K562 (cell line): ENCODE results near the gene ZNF831. TPM values are rescaled to one million over a fixed set of nuclear protein-coding genes. Genes with fewer than 3 reads are reported as not detected.

Experiments
- ATAC-seq: fragments of 200-7000 bp; cut with Tn5 transposase; 3 replicates; pipeline ENCODE4 v1.9.1; 2020; ENCODE audit warnings: moderate library complexity
- BruUV-seq: library from RNA; stranded (reverse); fragments of 400-500 nt; replicated peaks from 2 replicates; lab custom pipeline; 2021; lab: Mats Ljungman, UMichigan
- CTCF ChIA-PET: fragments of 300-600 bp; formaldehyde crosslinking; extraction: SDS; loops from one replicate; lab custom pipeline; 2021; ENCODE audit warnings: low intra/inter-chr PET ratio; lab: Yijun Ruan, JAX
- POLR2A ChIA-PET: fragments of 300-600, 350-650 bp; sonication (Branson Sonifier 250); formaldehyde crosslinking; extraction: SDS; loops from one replicate; lab custom pipeline; 2021; ENCODE audit warnings: antibody characterized with exemption, inconsistent platforms; lab: Yijun Ruan, JAX
- DNase-seq, 4 experiments: peaks; one replicate each; pipeline versions ENCODE4 v3.0.0 to v3.0.0-alpha.2; 2011 to 2018; ENCODE audit warnings: low spot score in 3 of 4, mixed read lengths in 3 of 4; ENCODE audit errors: extremely low read depth in 1 of 4
- FAIRE-seq: peaks from 2 replicates; lab custom pipeline; 2011; peaks lifted over from hg19 to GRCh38; lab: Jason Lieb, UNC
- H2AFZ ChIP-seq: 2 replicates; pipeline ENCODE4 v1.6.0; 2011; ENCODE audit warnings: low read depth, low read length, control low read depth, inconsistent platforms
- H3K27ac ChIP-seq: fragments of 200-600 bp; 3 replicates; pipeline ENCODE4 v1.8.0; 2011; ENCODE audit warnings: low read depth, mild to moderate bottlenecking, control low read depth, inconsistent platforms, low read length, moderate library complexity, mixed read lengths; ENCODE audit errors: extremely low read depth
- H3K27me3 ChIP-seq, 2 experiments: fragments of 300-600 bp in 1 of 2; 2 replicates in 1 of 2; 3 replicates in 1 of 2; pipeline versions ENCODE4 v1.6.0 to v1.8.0; 2011; ENCODE audit warnings: inconsistent platforms in 2 of 2, low read length in 2 of 2, mild to moderate bottlenecking in 1 of 2, mixed read lengths in 1 of 2, moderate library complexity in 1 of 2; ENCODE audit not compliant: control insufficient read depth in 2 of 2, insufficient read depth in 2 of 2
- H3K36me3 ChIP-seq: fragments of 300-600 bp; 3 replicates; pipeline ENCODE4 v1.8.0; 2011; ENCODE audit warnings: mild to moderate bottlenecking, low read length, inconsistent platforms; ENCODE audit not compliant: control insufficient read depth, insufficient read depth
- H3K4me1 ChIP-seq, 2 experiments: fragments of 200-600 bp in 1 of 2; replicated peaks in 1 of 2; 2 replicates in 1 of 2; 3 replicates in 1 of 2; pipeline versions ENCODE4 v1.5.1 to v1.8.0; 2011; ENCODE audit warnings: inconsistent platforms in 2 of 2, low read length in 2 of 2, mild to moderate bottlenecking in 1 of 2, mixed read lengths in 1 of 2, moderate library complexity in 1 of 2; ENCODE audit not compliant: control insufficient read depth in 2 of 2, insufficient read depth in 2 of 2
- H3K4me2 ChIP-seq: 2 replicates; pipeline ENCODE4 v1.6.1; 2011; ENCODE audit warnings: low read length, control low read depth, inconsistent platforms, mixed read lengths; ENCODE audit not compliant: insufficient read depth
- H3K4me3 ChIP-seq: fragments of 200-600 bp; sonication (generic), shearing (Covaris generic); 2 replicates; pipeline ENCODE4 v1.5.1; 2016; ENCODE audit warnings: control low read depth, inconsistent platforms
- H3K79me2 ChIP-seq: fragments of 200-600 bp; 3 replicates; pipeline ENCODE4 v1.8.0; 2011; ENCODE audit warnings: low read length, inconsistent platforms; ENCODE audit not compliant: control insufficient read depth, insufficient read depth
- H3K9ac ChIP-seq, 2 experiments: 2 replicates each; pipeline versions ENCODE4 v1.6.0 to v1.6.1; 2011; ENCODE audit warnings: low read depth in 2 of 2, low read length in 2 of 2, control low read depth in 1 of 2, inconsistent platforms in 1 of 2, mild to moderate bottlenecking in 1 of 2, mixed read lengths in 1 of 2; ENCODE audit not compliant: insufficient read depth in 1 of 2
- H3K9me1 ChIP-seq: one replicate; pipeline ENCODE4 v1.6.0; 2011; ENCODE audit warnings: inconsistent platforms, mild to moderate bottlenecking, low read length, moderate library complexity; ENCODE audit not compliant: control insufficient read depth, insufficient read depth
- H3K9me3 ChIP-seq: replicated peaks from 2 replicates; pipeline ENCODE4 v1.5.1; 2011; ENCODE audit warnings: low read depth, low read length, inconsistent platforms; ENCODE audit not compliant: control insufficient read depth, insufficient read depth
- H4K20me1 ChIP-seq: replicated peaks from 2 replicates; pipeline ENCODE4 v1.6.1; 2011; ENCODE audit warnings: low read length, inconsistent platforms, mixed read lengths; ENCODE audit not compliant: control insufficient read depth, insufficient read depth
- CBFB ChIP-seq: sonication (generic); formaldehyde crosslinking; IDR thresholded peaks from 2 replicates; pipeline ENCODE4 v1.4.0; 2020; ENCODE audit warnings: mild to moderate bottlenecking, missing genetic modification reagents
- ILF3 ChIP-seq: fragments of 450-650 bp; IDR thresholded peaks from 2 replicates; pipeline ENCODE4 v1.6.1; 2018; ENCODE audit warnings: antibody characterized with exemption, mild to moderate bottlenecking, moderate library complexity, borderline replicate concordance
- KAT7 ChIP-seq: sonication (generic); formaldehyde crosslinking; IDR thresholded peaks from 2 replicates; pipeline ENCODE4 v1.8.0; 2022; ENCODE audit warnings: missing genetic modification reagents, mild to moderate bottlenecking, borderline replicate concordance
- L3MBTL2 ChIP-seq: fragments of 450-650 bp; IDR thresholded peaks from 2 replicates; pipeline ENCODE4 v1.6.1; 2016; ENCODE audit warnings: mild to moderate bottlenecking, moderate library complexity
- MBD1 ChIP-seq: fragments of 250-450 bp; sonication (Bioruptor Pico); IDR thresholded peaks from 2 replicates; pipeline ENCODE4 v1.8.0; 2022; ENCODE audit warnings: inconsistent platforms
- NCOR1 ChIP-seq: fragments of 450-650 bp; IDR thresholded peaks from 2 replicates; pipeline ENCODE4 v1.6.1; 2016; ENCODE audit warnings: mild to moderate bottlenecking, moderate library complexity
- NR3C1 ChIP-seq: sonication (generic); formaldehyde crosslinking; IDR thresholded peaks from 2 replicates; pipeline ENCODE4 v1.8.1; 2022; ENCODE audit warnings: missing genetic modification reagents
- PTBP1 ChIP-seq: fragments of 200-400 bp; formaldehyde crosslinking; IDR thresholded peaks from 2 replicates; pipeline ENCODE4 v1.6.1; 2017; ENCODE audit warnings: low read depth, low read length
- RNF2 ChIP-seq: sonication (generic); IDR thresholded peaks from 2 replicates; pipeline ENCODE4 v1.6.1; 2016
- SRSF1 ChIP-seq: fragments of 200-400 bp; formaldehyde crosslinking; IDR thresholded peaks from 2 replicates; pipeline ENCODE4 v1.6.1; 2017; ENCODE audit warnings: mild to moderate bottlenecking, low read depth, low read length, moderate library complexity
- ZBTB17 ChIP-seq: fragments of 450-650 bp; formaldehyde crosslinking; IDR thresholded peaks from 2 replicates; pipeline ENCODE4 v1.4.0; 2020; ENCODE audit warnings: mild to moderate bottlenecking
- ZNF232 ChIP-seq: sonication (generic); formaldehyde crosslinking; IDR thresholded peaks from 2 replicates; pipeline ENCODE4 v1.8.0; 2022; ENCODE audit warnings: mild to moderate bottlenecking, missing genetic modification reagents
- ZNF561 ChIP-seq: fragments of 450-650 bp; formaldehyde crosslinking; conservative IDR thresholded peaks from 2 replicates; pipeline ENCODE4 v1.4.0; 2020; ENCODE audit warnings: mild to moderate bottlenecking, moderate library complexity
- WGBS: fragments of 100-300 bp; shearing (Covaris generic); methylation state at CpG from one replicate; pipeline ENCODE4 v1.1.6; 2016; ENCODE audit warnings: low coverage, mixed read lengths; ENCODE audit not compliant: insufficient coverage; ENCODE audit errors: missing lambda C conversion rate; 5-methylcytosine and 5-hydroxymethylcytosine counted together
- in situ Hi-C: fragments of 300-500 bp; cut with MboI; formaldehyde crosslinking; loops from 4 replicates; pipeline ENCODE4 v1.15.0; 2018; ENCODE audit warnings: inconsistent platforms, mixed read lengths
- intact Hi-C: fragments of 100-400 bp; cut with micrococcal nuclease; formaldehyde crosslinking; loops from 2 replicates; pipeline ENCODE4 v1.14.2; 2022
- polyA plus RNA-seq, 8 experiments: library from polyadenylated mRNA; depleted of rRNA in 4 of 8; stranded (reverse) in 5 of 8; unstranded in 3 of 8; fragments of >200 nt; fragmentation: Nextera tagmentation in 2 of 8; fragmentation: Illumina TruSeq in 1 of 8; extraction: Ambion mirVana in 2 of 8; extraction: Trizol in 1 of 8; gene quantifications; 2 replicates each; pipeline versions ENCODE4 v1.2.1 to v1.2.3, GENCODE V29; 2011 to 2014; ENCODE audit warnings: inconsistent platforms in 1 of 8, missing spikeins in 1 of 8
- total RNA-seq, 7 experiments: library from RNA; depleted of rRNA in 6 of 7; stranded (reverse); fragments of >200 nt in 6 of 7; fragmentation: Illumina TruSeq in 2 of 7; extraction: Trizol in 2 of 7; gene quantifications; 2 replicates each; pipeline versions ENCODE4 v1.2.1 to v1.2.3, GENCODE V29; 2011 to 2021; ENCODE audit warnings: low replicate concordance in 1 of 7

ZNF831 gene
- total and polyA plus RNA-seq, 9 of the 15 experiments (the other 6 are each of a cell fraction or from before 2014, with no cell fraction given), result not detected

GRCh38 chr20:59123678-59124255, 39.9 kb upstream of the ZNF831 start:
- intact Hi-C loops (no loop called here), in situ Hi-C loops (no loop called here)
- FAIRE-seq, result no peak
- no peak overlapping the region for H2AFZ ChIP-seq
- ChIA-PET CTCF (no interaction called here), POLR2A (interaction anchor here (0.7 to 1.2 kb wide), 2 partner anchors 282 to 305 kb away, joined by 3 read pairs; no protein-coding TSS in a partner anchor)
- TF ChIP-seq ILF3 (no peak), ZBTB17 (CRISPR knock-in tag) (no peak), NR3C1 (CRISPR knock-in tag) (no peak), ZNF232 (CRISPR knock-in tag) (no peak), PTBP1 (no peak), CBFB (no peak), ZNF561 (CRISPR knock-in tag) (no peak), KAT7 (no peak), MBD1 (CRISPR knock-in tag) (no peak), RNF2 (no peak), L3MBTL2 (no peak), NCOR1 (no peak), SRSF1 (no peak)
- H3K79me2 ChIP-seq, result no peaks in the 10 kb centered on the region
- DNase-seq, result no peak
- no peak overlapping the region for H3K4me3 ChIP-seq
- BruUV-seq, result no TSS peak
- H3K4me1 ChIP-seq, result no peaks in the 10 kb centered on the region
- no peaks in the 10 kb centered on the region for H3K36me3 ChIP-seq
- no peaks in the 10 kb centered on the region for H4K20me1 ChIP-seq
- no peak overlapping the region for H3K4me2 ChIP-seq
- no peaks in the 10 kb centered on the region for H3K9me3 ChIP-seq
- 1% methylated on average over 9 of the region's 10 CpGs for WGBS
- peaks cover 2% of the 10 kb centered on the region for H3K9me1 ChIP-seq
- no peak overlapping the region for H3K9ac ChIP-seq
- peaks cover 14 to 58% of the 10 kb centered on the region in 2 experiments for H3K27me3 ChIP-seq
- no peak overlapping the region for H3K27ac ChIP-seq
- ATAC-seq, result no peak
